Activated T-helper 1 cell treated with anti-CD3 and anti-CD28 coated beads, Interleukin-2, amount 50 U/mL, for 16 hours (primary cell): Measurements from ENCODE around the gene SUGP1.

ENCODE experiments used
- DNase-seq, 2 donors: peaks; one replicate each; pipeline ENCODE4 v3.0.0-alpha.2; 2020; ENCODE audit warnings: low read depth in 1 of 2, low spot score in 1 of 2

The SUGP1 gene

GRCh38 chr19:19232261-19232721, 88.0 kb downstream of the SUGP1 start:
- DNase-seq, result no peak

GRCh38 chr19:19230999-19231398, 89.3 kb downstream of the SUGP1 start:
- no peak for DNase-seq

GRCh38 chr19:19229701-19230100, 90.6 kb downstream of the SUGP1 start:
- no peak for DNase-seq

GRCh38 chr19:19227217-19227616, 93.1 kb downstream of the SUGP1 start:
- DNase-seq, result no peak

- no peak for DNase-seq
Measured at GRCh38 chr19:19226663-19227062, 93.6 kb downstream of the SUGP1 start.

GRCh38 chr19:19226204-19226603, 94.1 kb downstream of the SUGP1 start:
- DNase-seq, result no peak
